GM23338 (cell line): ENCODE measurements around the gene PPP1R15B. TPM values are rescaled to one million over a fixed set of nuclear protein-coding genes. Genes with fewer than 3 reads are reported as not detected.

Experiments
- ATAC-seq: fragments of 200-7000 bp; cut with Tn5 transposase; 3 replicates; pipeline ENCODE4 v1.9.1; 2020
- DNase-seq: peaks from one replicate; pipeline ENCODE4 v3.0.0-alpha.2; 2015; ENCODE audit warnings: low spot score
- H2AFZ ChIP-seq: fragments of 200-600 bp; sonication (generic); 2 replicates; pipeline ENCODE4 v1.8.0; 2016; ENCODE audit warnings: antibody characterized with exemption, mild to moderate bottlenecking, moderate library complexity
- H3F3A ChIP-seq: fragments of 200-600 bp; sonication (generic); replicated peaks from 2 replicates; pipeline ENCODE4 v1.8.0; 2017; ENCODE audit warnings: antibody characterized with exemption, mixed run types, low read depth
- H3K27ac ChIP-seq: fragments of 200-600 bp; sonication (generic); 2 replicates; pipeline ENCODE4 v1.6.1; 2016; ENCODE audit warnings: low read depth
- H3K27me3 ChIP-seq: fragments of 200-600 bp; sonication (generic); 2 replicates; pipeline ENCODE4 v1.8.0; 2016; ENCODE audit warnings: mild to moderate bottlenecking, mixed run types, moderate library complexity; ENCODE audit not compliant: insufficient read depth
- H3K36me3 ChIP-seq: fragments of 200-600 bp; sonication (generic); 2 replicates; pipeline ENCODE4 v1.8.0; 2016; ENCODE audit warnings: mild to moderate bottlenecking; ENCODE audit not compliant: insufficient read depth
- H3K4me1 ChIP-seq: fragments of 200-600 bp; sonication (generic); 2 replicates; pipeline ENCODE4 v1.8.0; 2016; ENCODE audit warnings: mild to moderate bottlenecking, moderate library complexity; ENCODE audit not compliant: insufficient read depth
- H3K4me2 ChIP-seq: fragments of 200-600 bp; sonication (generic); 2 replicates; pipeline ENCODE4 v1.7.1; 2017; ENCODE audit warnings: mixed run types
- H3K4me3 ChIP-seq: fragments of 200-600 bp; sonication (generic); 2 replicates; pipeline ENCODE4 v1.6.1; 2016; ENCODE audit warnings: mixed run types
- H3K79me2 ChIP-seq: fragments of 200-600 bp; sonication (generic); replicated peaks from 2 replicates; pipeline ENCODE4 v1.8.0; 2017; ENCODE audit warnings: mild to moderate bottlenecking; ENCODE audit not compliant: insufficient read depth
- H3K9me2 ChIP-seq: fragments of 200-600 bp; sonication (generic); 2 replicates; pipeline ENCODE4 v1.8.0; 2017; ENCODE audit not compliant: insufficient read depth
- H4K20me1 ChIP-seq: fragments of 200-600 bp; sonication (generic); replicated peaks from 2 replicates; pipeline ENCODE4 v1.8.0; 2017; ENCODE audit warnings: mild to moderate bottlenecking; ENCODE audit not compliant: insufficient read depth
- H3K27ac Mint-ChIP-seq: 2 replicates; pipeline ENCODE4 v1.8.0; 2020; ENCODE audit warnings: inconsistent platforms, mild to moderate bottlenecking, moderate library complexity, mixed read lengths
- H3K27me3 Mint-ChIP-seq: 3 replicates; pipeline ENCODE4 v1.8.0; 2022; ENCODE audit warnings: low read depth, mild to moderate bottlenecking, moderate library complexity, mixed read lengths, inconsistent platforms; ENCODE audit not compliant: insufficient read depth, poor library complexity
- H3K36me3 Mint-ChIP-seq: 3 replicates; pipeline ENCODE4 v1.8.0; 2021; ENCODE audit warnings: low read depth, mild to moderate bottlenecking, inconsistent platforms, moderate library complexity, mixed read lengths
- H3K4me1 Mint-ChIP-seq: 3 replicates; pipeline ENCODE4 v1.8.0; 2020; ENCODE audit warnings: mild to moderate bottlenecking, inconsistent platforms, mixed read lengths
- H3K4me3 Mint-ChIP-seq: 3 replicates; pipeline ENCODE4 v1.8.0; 2021; ENCODE audit warnings: moderate library complexity, mild to moderate bottlenecking, inconsistent platforms, mixed read lengths
- H3K9me3 Mint-ChIP-seq: 3 replicates; pipeline ENCODE4 v1.8.0; 2020; ENCODE audit warnings: moderate library complexity, mild to moderate bottlenecking, inconsistent platforms, mixed read lengths
- CREB1 ChIP-seq: fragments of 250-450 bp; sonication (Bioruptor Pico); IDR thresholded peaks from 2 replicates; pipeline ENCODE4 v1.5.0; 2020; ENCODE audit warnings: low read depth, mild to moderate bottlenecking, moderate library complexity
- JUNB ChIP-seq: IDR thresholded peaks from one replicate; pipeline ENCODE4 v1.6.1; 2016; ENCODE audit warnings: antibody characterized with exemption; ENCODE audit not compliant: unreplicated experiment
- NANOG ChIP-seq: IDR thresholded peaks from 2 replicates; pipeline ENCODE4 v1.6.1; 2016; ENCODE audit warnings: antibody characterized with exemption, borderline replicate concordance
- POLR2AphosphoS5 ChIP-seq: IDR thresholded peaks from 2 replicates; pipeline ENCODE4 v1.6.1; 2016; ENCODE audit warnings: antibody characterized with exemption, low read depth
- STAT1 ChIP-seq: IDR thresholded peaks from one replicate; pipeline ENCODE4 v1.6.1; 2016; ENCODE audit warnings: antibody characterized with exemption; ENCODE audit not compliant: unreplicated experiment
- ZNF114 ChIP-seq: fragments of 250-450 bp; sonication (Bioruptor Pico); IDR thresholded peaks from 2 replicates; pipeline ENCODE4 v1.5.0; 2020; ENCODE audit warnings: mild to moderate bottlenecking, moderate library complexity
- polyA plus RNA-seq: library from polyadenylated mRNA; unstranded; fragments of >200 nt; fragmentation: Nextera tagmentation; extraction: Ambion mirVana; gene quantifications from 2 replicates; pipeline ENCODE4 v1.2.1, GENCODE V29; 2016
- total RNA-seq: library from RNA; depleted of rRNA; stranded (reverse); fragments of >200 nt; shearing (Covaris generic); gene quantifications from 2 replicates; pipeline ENCODE4 v1.2.3, GENCODE V29; 2014
- TF ChIP-seq, protein P1 (sequence below): IDR thresholded peaks from one replicate; pipeline ENCODE4 v1.6.1; 2018; ENCODE audit warnings: antibody characterized with exemption; ENCODE audit not compliant: unreplicated experiment
- TF ChIP-seq, protein P2 (sequence below), 2 experiments: fragments of 200-600 bp in 1 of 2; sonication (generic) in 1 of 2; conservative IDR thresholded peaks; 2 replicates each; pipeline versions ENCODE4 v1.5.1 to v1.6.1; 2016 to 2017; ENCODE audit warnings: antibody characterized with exemption in 2 of 2, low read depth in 2 of 2, mild to moderate bottlenecking in 2 of 2, moderate library complexity in 1 of 2

The PPP1R15B gene
- total and polyA plus RNA-seq, 2 experiments from 2014 or later = 17.3 to 64.3 TPM

DNA sequence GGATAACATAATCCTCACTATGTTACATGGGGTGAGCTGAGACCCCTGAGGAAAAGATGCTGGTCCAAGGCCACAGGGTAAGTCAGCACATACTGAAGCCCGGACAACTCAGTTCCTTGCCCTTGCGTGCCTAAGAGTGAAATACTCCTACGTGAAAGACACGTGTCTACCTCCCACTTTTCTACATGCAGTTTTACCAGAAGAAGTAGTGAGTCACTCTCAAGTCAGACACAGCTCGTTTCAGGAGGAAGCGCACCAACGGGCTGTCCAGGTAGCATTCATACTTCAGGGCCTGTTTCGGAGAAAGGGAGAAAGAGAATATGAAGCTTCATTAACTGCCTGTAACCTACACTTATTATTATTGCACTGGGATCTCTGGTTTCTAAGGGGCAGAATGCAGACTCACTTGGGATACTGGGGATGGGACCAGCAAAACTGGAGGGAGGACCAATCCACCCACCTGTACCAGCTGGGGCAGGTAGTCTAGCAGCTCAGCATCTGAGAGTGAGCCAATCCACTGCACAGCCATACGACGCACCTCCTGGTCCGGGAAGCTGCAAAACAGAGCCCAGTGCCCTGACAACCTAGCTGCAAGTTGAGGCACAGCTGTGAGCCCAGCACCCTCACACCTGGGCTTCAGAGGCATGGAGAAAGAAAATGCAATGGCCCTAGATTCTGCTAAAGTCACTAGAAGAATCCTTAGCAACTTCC lies 32.4 kb upstream of the PPP1R15B start:
- H2AFZ ChIP-seq = no peak overlapping the region

DNA sequence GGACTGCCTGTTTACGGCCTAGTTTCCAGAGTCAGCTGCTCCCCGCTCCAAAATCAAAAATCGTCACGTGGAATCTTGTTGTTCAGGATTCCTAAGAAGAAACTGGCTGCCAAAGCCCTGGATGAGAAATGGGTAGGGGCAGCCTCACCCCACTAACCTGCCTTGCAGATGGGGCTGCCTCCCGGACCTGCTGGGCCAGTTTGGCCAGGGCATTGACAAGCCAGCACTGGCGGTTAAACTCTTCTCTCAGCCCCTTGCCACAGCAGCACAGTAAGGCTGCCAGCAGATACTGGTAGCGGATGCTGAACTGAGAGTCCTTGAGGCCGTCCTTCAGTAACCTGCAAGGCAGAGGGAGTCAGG lies 31.6 kb upstream of the PPP1R15B start:
- Mint-ChIP-seq H3K4me1 (peaks cover 14% of the 10 kb centered on the region), H3K27me3 (peaks cover 14% of the 10 kb centered on the region), H3K4me3 (no peak overlapping the region), H3K36me3 (peaks cover 31% of the 10 kb centered on the region), H3K9me3 (no peaks in the 10 kb centered on the region), H3K27ac (no peak overlapping the region)
- H3K9me2 ChIP-seq = no peaks in the 10 kb centered on the region
- H3K4me3 ChIP-seq = no peak overlapping the region
- H3K4me2 ChIP-seq = no peak overlapping the region
- no peaks in the 10 kb centered on the region for H3K27me3 ChIP-seq
- H3F3A ChIP-seq = 0 out of 2 replicates have a peak, but pooled peaks cover 2% of the 10 kb centered on the region
- H2AFZ ChIP-seq = no peak overlapping the region
- no peak for TF ChIP-seq POLR2AphosphoS5
- peaks cover 7% of the 10 kb centered on the region for H3K4me1 ChIP-seq
- H3K79me2 ChIP-seq = no peaks in the 10 kb centered on the region
- peaks cover 3% of the 10 kb centered on the region; the same call in 1 of the 2 replicates for H3K36me3 ChIP-seq
- no peak overlapping the region for H3K27ac ChIP-seq
- H4K20me1 ChIP-seq = no peaks in the 10 kb centered on the region
- DNase-seq (no peak), ATAC-seq (no peak)

More for the DNA sequence above, 32.4 kb upstream of the PPP1R15B start:
- no peaks in the 10 kb centered on the region for H3K79me2 ChIP-seq
- H3K4me2 ChIP-seq = no peak overlapping the region
- no peaks in the 10 kb centered on the region for H4K20me1 ChIP-seq
- peaks cover 3% of the 10 kb centered on the region; the same call in 1 of the 2 replicates for H3K36me3 ChIP-seq
- no peak overlapping the region for H3K4me3 ChIP-seq
- no peak overlapping the region for H3K27ac ChIP-seq
- Mint-ChIP-seq H3K36me3 (peaks cover 31% of the 10 kb centered on the region), H3K9me3 (no peaks in the 10 kb centered on the region), H3K4me1 (peaks cover 14% of the 10 kb centered on the region), H3K4me3 (no peak overlapping the region), H3K27me3 (peaks cover 14% of the 10 kb centered on the region), H3K27ac (no peak overlapping the region)
- no peak for ATAC-seq
- H3K27me3 ChIP-seq = no peaks in the 10 kb centered on the region
- H3K9me2 ChIP-seq = no peaks in the 10 kb centered on the region
- DNase-seq = no peak
- peaks cover 7% of the 10 kb centered on the region for H3K4me1 ChIP-seq
- TF ChIP-seq, protein P1, sequence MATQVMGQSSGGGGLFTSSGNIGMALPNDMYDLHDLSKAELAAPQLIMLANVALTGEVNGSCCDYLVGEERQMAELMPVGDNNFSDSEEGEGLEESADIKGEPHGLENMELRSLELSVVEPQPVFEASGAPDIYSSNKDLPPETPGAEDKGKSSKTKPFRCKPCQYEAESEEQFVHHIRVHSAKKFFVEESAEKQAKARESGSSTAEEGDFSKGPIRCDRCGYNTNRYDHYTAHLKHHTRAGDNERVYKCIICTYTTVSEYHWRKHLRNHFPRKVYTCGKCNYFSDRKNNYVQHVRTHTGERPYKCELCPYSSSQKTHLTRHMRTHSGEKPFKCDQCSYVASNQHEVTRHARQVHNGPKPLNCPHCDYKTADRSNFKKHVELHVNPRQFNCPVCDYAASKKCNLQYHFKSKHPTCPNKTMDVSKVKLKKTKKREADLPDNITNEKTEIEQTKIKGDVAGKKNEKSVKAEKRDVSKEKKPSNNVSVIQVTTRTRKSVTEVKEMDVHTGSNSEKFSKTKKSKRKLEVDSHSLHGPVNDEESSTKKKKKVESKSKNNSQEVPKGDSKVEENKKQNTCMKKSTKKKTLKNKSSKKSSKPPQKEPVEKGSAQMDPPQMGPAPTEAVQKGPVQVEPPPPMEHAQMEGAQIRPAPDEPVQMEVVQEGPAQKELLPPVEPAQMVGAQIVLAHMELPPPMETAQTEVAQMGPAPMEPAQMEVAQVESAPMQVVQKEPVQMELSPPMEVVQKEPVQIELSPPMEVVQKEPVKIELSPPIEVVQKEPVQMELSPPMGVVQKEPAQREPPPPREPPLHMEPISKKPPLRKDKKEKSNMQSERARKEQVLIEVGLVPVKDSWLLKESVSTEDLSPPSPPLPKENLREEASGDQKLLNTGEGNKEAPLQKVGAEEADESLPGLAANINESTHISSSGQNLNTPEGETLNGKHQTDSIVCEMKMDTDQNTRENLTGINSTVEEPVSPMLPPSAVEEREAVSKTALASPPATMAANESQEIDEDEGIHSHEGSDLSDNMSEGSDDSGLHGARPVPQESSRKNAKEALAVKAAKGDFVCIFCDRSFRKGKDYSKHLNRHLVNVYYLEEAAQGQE = no peak
- no peak for TF ChIP-seq NANOG
- TF ChIP-seq CREB1 = no peak
- TF ChIP-seq, protein P2, sequence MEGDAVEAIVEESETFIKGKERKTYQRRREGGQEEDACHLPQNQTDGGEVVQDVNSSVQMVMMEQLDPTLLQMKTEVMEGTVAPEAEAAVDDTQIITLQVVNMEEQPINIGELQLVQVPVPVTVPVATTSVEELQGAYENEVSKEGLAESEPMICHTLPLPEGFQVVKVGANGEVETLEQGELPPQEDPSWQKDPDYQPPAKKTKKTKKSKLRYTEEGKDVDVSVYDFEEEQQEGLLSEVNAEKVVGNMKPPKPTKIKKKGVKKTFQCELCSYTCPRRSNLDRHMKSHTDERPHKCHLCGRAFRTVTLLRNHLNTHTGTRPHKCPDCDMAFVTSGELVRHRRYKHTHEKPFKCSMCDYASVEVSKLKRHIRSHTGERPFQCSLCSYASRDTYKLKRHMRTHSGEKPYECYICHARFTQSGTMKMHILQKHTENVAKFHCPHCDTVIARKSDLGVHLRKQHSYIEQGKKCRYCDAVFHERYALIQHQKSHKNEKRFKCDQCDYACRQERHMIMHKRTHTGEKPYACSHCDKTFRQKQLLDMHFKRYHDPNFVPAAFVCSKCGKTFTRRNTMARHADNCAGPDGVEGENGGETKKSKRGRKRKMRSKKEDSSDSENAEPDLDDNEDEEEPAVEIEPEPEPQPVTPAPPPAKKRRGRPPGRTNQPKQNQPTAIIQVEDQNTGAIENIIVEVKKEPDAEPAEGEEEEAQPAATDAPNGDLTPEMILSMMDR (conservative IDR thresholded peaks at IDR 0.05; ENCODE audit: low read depth in 2 of 2) = no peak
- TF ChIP-seq ZNF114 (CRISPR knock-in tag) = no peak
- TF ChIP-seq JUNB = no peak
- TF ChIP-seq STAT1 = no peak
- 0 out of 2 replicates have a peak, but pooled peaks cover 2% of the 10 kb centered on the region for H3F3A ChIP-seq
